CD4-positive, alpha-beta T cell treated with Interleukin-15 for 1 hour (primary cell): ENCODE results near the gene KIF7.

Experiments used
- DNase-seq: peaks from one replicate; pipeline ENCODE4 v3.0.0-alpha.2; 2020

Gene KIF7

GRCh38 chr15:89648106-89649012, 6.9 kb downstream of the KIF7 start:
- DNase-seq: no peak

- peak; percentile 35 for DNase-seq
Measured at GRCh38 chr15:89647191-89647851, 7.9 kb downstream of the KIF7 start.

- DNase-seq: no peak
Measured at GRCh38 chr15:89646416-89647141, 8.7 kb downstream of the KIF7 start.

- no peak for DNase-seq
Measured at GRCh38 chr15:89645680-89646079, 9.6 kb downstream of the KIF7 start.

- no peak for DNase-seq
Measured at GRCh38 chr15:89642106-89642505, 13.2 kb downstream of the KIF7 start.

GRCh38 chr15:89641053-89641452, 14.2 kb downstream of the KIF7 start:
- DNase-seq: no peak

- no peak for DNase-seq
Measured at GRCh38 chr15:89640245-89640644, 15.0 kb downstream of the KIF7 start.

- no peak for DNase-seq
Measured at GRCh38 chr15:89633585-89633984, 21.7 kb downstream of the KIF7 start.

- DNase-seq: no peak
Measured at GRCh38 chr15:89632563-89633430, 22.5 kb downstream of the KIF7 start.

- DNase-seq: no peak
Measured at GRCh38 chr15:89631902-89632264, 23.4 kb downstream of the KIF7 start.

GRCh38 chr15:89630974-89631901, 24.0 kb downstream of the KIF7 start:
- DNase-seq: no peak

GRCh38 chr15:89630260-89630659, 25.0 kb downstream of the KIF7 start:
- no peak for DNase-seq

- no peak for DNase-seq
Measured at GRCh38 chr15:89629829-89630228, 25.4 kb downstream of the KIF7 start.

GRCh38 chr15:89628806-89629715, 26.2 kb downstream of the KIF7 start:
- DNase-seq: no peak

- no peak for DNase-seq
Measured at GRCh38 chr15:89628301-89628700, 27.0 kb downstream of the KIF7 start.

- no peak for DNase-seq
Measured at GRCh38 chr15:89627256-89627970, 27.9 kb downstream of the KIF7 start.

GRCh38 chr15:89625716-89626115, 29.6 kb downstream of the KIF7 start:
- no peak for DNase-seq

- no peak for DNase-seq
Measured at GRCh38 chr15:89623165-89623564, 32.1 kb downstream of the KIF7 start.

- DNase-seq: no peak
Measured at GRCh38 chr15:89621547-89621946, 33.7 kb downstream of the KIF7 start.

- no peak for DNase-seq
Measured at GRCh38 chr15:89616228-89616627, 39.0 kb downstream of the KIF7 start.
